ENCODE measurements around the gene LRFN4. TPM values are rescaled to one million over a fixed set of nuclear protein-coding genes. Genes with fewer than 3 reads are reported as not detected.

The LRFN4 gene
- total and polyA plus RNA-seq, 2 of the 8 experiments (the other 6 are each of a cell fraction or from before 2014, with no cell fraction given), result 49.8 to 64.3 TPM

GRCh38 chr11:66858939-66859685 is 2.2 kb downstream of the LRFN4 start:
- peaks cover 8% of the 10 kb centered on the region for H3K23me2 ChIP-seq (ENCODE audit: low read depth, low read length)
- H2BK120ac ChIP-seq (replicated peaks; ENCODE audit: low read depth, low read length), result no peak overlapping the region
- H4K20me1 ChIP-seq (replicated peaks in 1 of 2; ENCODE audit: control insufficient read depth in 1 of 2, insufficient read depth in 2 of 2, low read length in 2 of 2), result peaks cover 2 to 4% of the 10 kb centered on the region in 2 experiments
- WGBS, 2 experiments (ENCODE audit: extremely low coverage in 1 of 2, insufficient coverage in 1 of 2, insufficient read length in 1 of 2, insufficient replicate concordance in 2 of 2, low coverage in 1 of 2, low lambda C conversion rate in 2 of 2, missing lambda C conversion rate in 1 of 2), result 93% methylated on average over 28 of the region's 29 CpGs; no CpG with 5 or more reads in 1 of the 2 experiments
- no peak overlapping the region for H2BK20ac ChIP-seq (ENCODE audit: low read length)
- H2BK12ac ChIP-seq (ENCODE audit: low read depth, low read length), result no peak overlapping the region
- H3K56ac ChIP-seq (replicated peaks; ENCODE audit: insufficient read length, low read depth, low read length), result no peak overlapping the region
- no peak overlapping the region for H3K14ac ChIP-seq (ENCODE audit: insufficient read length)
- H4K91ac ChIP-seq (replicated peaks; ENCODE audit: insufficient read length, low read length), result no peak overlapping the region
- no peak overlapping the region; the same call in 1 of the 2 replicates for H3K27ac ChIP-seq (ENCODE audit: low read depth, low read length)
- peaks cover 5 to 20% (median 9%) of the 10 kb centered on the region in 4 experiments for H3K4me1 ChIP-seq (replicated peaks in 1 of 4; ENCODE audit: control insufficient read depth in 3 of 4, insufficient read depth in 4 of 4, low read length in 3 of 4)
- H2AK5ac ChIP-seq (ENCODE audit: low read depth, low read length), result no peak overlapping the region
- ChIA-PET POLR2A (ENCODE audit: partially characterized antibody) (interaction anchor here (1.4 to 2.3 kb wide), 2 partner anchors 10 to 16 kb away, joined by 5 to 18 read pairs; partner anchors contain the start of gene RCE1), CTCF (ENCODE audit: partially characterized antibody) (interaction anchor here (1.6 to 2.0 kb wide), 3 partner anchors 8 to 117 kb away, joined by 4 to 9 read pairs (median 6); partner anchors contain the start of gene C11orf86)
- no peak overlapping the region; the same call in 1 of the 2 replicates for H4K8ac ChIP-seq (ENCODE audit: extremely low read depth, insufficient read depth, low read length)
- H3K79me2 ChIP-seq (ENCODE audit: control insufficient read depth in 1 of 2, insufficient read depth in 2 of 2, low read length in 2 of 2), result no peaks in the 10 kb centered on the region
- H4K5ac ChIP-seq (ENCODE audit: insufficient read length, low read depth, low read length), result no peak overlapping the region
- no peaks in the 10 kb centered on the region for H3K9me3 ChIP-seq (ENCODE audit: insufficient read depth in 2 of 2, low read depth in 1 of 2, low read length in 1 of 2)
- no peak overlapping the region for H3K4ac ChIP-seq (replicated peaks; ENCODE audit: insufficient read length, low read depth, low read length)
- H3K36me3 ChIP-seq (ENCODE audit: control insufficient read depth in 2 of 4, insufficient read depth in 4 of 4, low read length in 3 of 4), result peaks cover 0 to 18% (median 1%) of the 10 kb centered on the region in 4 experiments; a peak in 4 of 8 replicates
- H3K18ac ChIP-seq (ENCODE audit: extremely low read depth, low read length), result no peak overlapping the region
- DNase-seq (ENCODE audit: low read depth in 1 of 2, low spot score in 2 of 2) (no peak), FAIRE-seq (no peak)
- H3K27me3 ChIP-seq (replicated peaks in 1 of 4; ENCODE audit: control insufficient read depth in 3 of 4, extremely low read depth in 1 of 4, insufficient read depth in 3 of 4, low read length in 3 of 4), result no peaks in the 10 kb centered on the region
- no peaks in the 10 kb centered on the region for H3K79me1 ChIP-seq (ENCODE audit: low read depth, low read length)
- no peak overlapping the region for H3K9ac ChIP-seq (replicated peaks in 1 of 4; ENCODE audit: extremely low read depth in 1 of 4, low read depth in 3 of 4, low read length in 3 of 4)
- H3K4me3 ChIP-seq (ENCODE audit: extremely low read depth in 1 of 4, insufficient read depth in 2 of 4, low read depth in 3 of 4, low read length in 4 of 4), result no peak overlapping the region
- no peak overlapping the region for H2BK5ac ChIP-seq (ENCODE audit: low read depth, low read length)
- no peak overlapping the region for H3K23ac ChIP-seq (ENCODE audit: insufficient read length)
- no peak overlapping the region for H2AFZ ChIP-seq (ENCODE audit: low read length)
- no peak overlapping the region for H2BK15ac ChIP-seq (ENCODE audit: low read length)
- H3K4me2 ChIP-seq (ENCODE audit: insufficient read depth in 1 of 2, low read depth in 2 of 2, low read length in 2 of 2), result no peak overlapping the region
- TF ChIP-seq SP4 (IDR thresholded peaks at IDR 0.05; ENCODE audit: low read length), result no peak
- TF ChIP-seq CTBP2 (IDR thresholded peaks at IDR 0.05; ENCODE audit: borderline replicate concordance, insufficient read depth, insufficient read length, low read length), result no peak
- TF ChIP-seq EP300 (IDR thresholded peaks at IDR 0.05; ENCODE audit: borderline replicate concordance in 1 of 2, low read depth in 2 of 2, low read length in 2 of 2), result no peak
- TF ChIP-seq POLR2AphosphoS5 (IDR thresholded peaks at IDR 0.05; ENCODE audit: low read depth, low read length), result no peak
- no peak for TF ChIP-seq SP1 (IDR thresholded peaks at IDR 0.05; ENCODE audit: low read depth, low read length)
- TF ChIP-seq RNF2 (IDR thresholded peaks at IDR 0.05; ENCODE audit: borderline replicate concordance, low read depth, low read length, missing control alignments, poor library complexity, severe bottlenecking), result no peak
- no peak for TF ChIP-seq JUN (IDR thresholded peaks at IDR 0.05; ENCODE audit: low read depth, low read length)
- TF ChIP-seq NANOG (IDR thresholded peaks at IDR 0.05; ENCODE audit: insufficient read depth, low read depth, low read length, poor library complexity, severe bottlenecking), result no peak
- no peak for TF ChIP-seq PHF8 (conservative IDR thresholded peaks at IDR 0.05; ENCODE audit: low read depth, low read length)
- TF ChIP-seq FOSL1 (IDR thresholded peaks at IDR 0.05; ENCODE audit: insufficient read depth, low read depth, low read length), result no peak
- no peak for TF ChIP-seq ATF3 (IDR thresholded peaks at IDR 0.05; ENCODE audit: insufficient read depth, low read depth, low read length)

Measured in H1 (cell line).